Measurements from ENCODE around the gene PPFIBP2.

Gene PPFIBP2

DNA sequence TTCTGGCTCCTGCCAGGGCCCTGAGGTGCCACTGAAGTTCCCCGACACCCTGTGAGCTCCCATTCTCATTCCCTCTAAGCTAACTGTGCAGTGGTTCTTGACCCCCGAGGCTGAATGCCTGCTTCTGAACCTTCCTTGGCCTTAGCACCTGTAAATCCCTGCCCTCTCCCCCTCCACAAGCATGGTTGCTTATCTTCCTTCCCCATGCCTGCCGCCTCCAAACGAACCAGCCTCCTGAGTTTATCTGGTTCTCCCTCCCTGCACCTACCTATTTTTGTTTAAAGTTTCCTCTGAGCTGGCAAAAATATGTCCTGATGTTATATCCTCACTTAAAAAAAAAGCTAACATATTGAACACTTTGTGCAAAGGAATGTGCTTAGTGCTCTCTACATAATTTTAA lies 33.9 kb downstream of the PPFIBP2 start:
- TF ChIP-seq, protein P1, sequence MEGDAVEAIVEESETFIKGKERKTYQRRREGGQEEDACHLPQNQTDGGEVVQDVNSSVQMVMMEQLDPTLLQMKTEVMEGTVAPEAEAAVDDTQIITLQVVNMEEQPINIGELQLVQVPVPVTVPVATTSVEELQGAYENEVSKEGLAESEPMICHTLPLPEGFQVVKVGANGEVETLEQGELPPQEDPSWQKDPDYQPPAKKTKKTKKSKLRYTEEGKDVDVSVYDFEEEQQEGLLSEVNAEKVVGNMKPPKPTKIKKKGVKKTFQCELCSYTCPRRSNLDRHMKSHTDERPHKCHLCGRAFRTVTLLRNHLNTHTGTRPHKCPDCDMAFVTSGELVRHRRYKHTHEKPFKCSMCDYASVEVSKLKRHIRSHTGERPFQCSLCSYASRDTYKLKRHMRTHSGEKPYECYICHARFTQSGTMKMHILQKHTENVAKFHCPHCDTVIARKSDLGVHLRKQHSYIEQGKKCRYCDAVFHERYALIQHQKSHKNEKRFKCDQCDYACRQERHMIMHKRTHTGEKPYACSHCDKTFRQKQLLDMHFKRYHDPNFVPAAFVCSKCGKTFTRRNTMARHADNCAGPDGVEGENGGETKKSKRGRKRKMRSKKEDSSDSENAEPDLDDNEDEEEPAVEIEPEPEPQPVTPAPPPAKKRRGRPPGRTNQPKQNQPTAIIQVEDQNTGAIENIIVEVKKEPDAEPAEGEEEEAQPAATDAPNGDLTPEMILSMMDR (IDR thresholded peaks at IDR 0.05; ENCODE audit: insufficient read depth, low read depth, low read length, missing control alignments), result no peak
- DNase-seq (ENCODE audit: low read depth), result no peak
- H3K4me3 ChIP-seq (ENCODE audit: low read length), result no peak overlapping the region

DNA sequence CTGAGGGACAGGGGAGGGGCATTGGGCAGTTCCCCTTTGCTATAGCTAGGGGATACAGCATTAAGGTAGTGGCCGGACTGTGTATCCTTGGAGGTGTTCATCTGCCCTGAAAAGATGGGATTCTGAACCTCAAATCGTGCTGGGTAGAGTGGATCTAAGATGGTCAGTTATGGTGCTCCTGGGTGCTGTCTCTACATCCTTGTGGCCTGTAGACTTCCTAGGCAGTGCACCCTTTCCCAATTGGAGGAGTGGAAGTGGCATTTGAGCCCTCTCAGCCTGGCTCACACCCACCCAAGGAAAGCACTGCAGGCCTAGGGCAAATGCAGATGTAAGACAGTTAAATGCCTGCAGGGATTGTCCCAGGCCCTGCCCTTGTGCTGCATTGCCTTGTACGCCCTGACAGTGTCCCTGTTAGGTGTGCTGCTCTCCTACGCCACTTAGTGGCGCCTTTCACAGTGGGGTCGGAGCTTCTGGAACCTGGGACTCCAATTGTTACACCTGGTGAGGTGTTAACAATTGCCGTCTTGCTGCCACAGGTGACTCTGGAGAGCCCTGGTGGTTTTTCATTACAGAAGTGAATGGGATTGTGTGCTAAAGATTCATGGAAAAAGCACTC lies 35.0 kb downstream of the PPFIBP2 start:
- DNase-seq (ENCODE audit: low read depth), result peak; percentile 40
- TF ChIP-seq, protein P1 (IDR thresholded peaks at IDR 0.05; ENCODE audit: insufficient read depth, low read depth, low read length, missing control alignments), result peak; percentile 54
- H3K4me3 ChIP-seq (ENCODE audit: low read length), result no peak overlapping the region

DNA sequence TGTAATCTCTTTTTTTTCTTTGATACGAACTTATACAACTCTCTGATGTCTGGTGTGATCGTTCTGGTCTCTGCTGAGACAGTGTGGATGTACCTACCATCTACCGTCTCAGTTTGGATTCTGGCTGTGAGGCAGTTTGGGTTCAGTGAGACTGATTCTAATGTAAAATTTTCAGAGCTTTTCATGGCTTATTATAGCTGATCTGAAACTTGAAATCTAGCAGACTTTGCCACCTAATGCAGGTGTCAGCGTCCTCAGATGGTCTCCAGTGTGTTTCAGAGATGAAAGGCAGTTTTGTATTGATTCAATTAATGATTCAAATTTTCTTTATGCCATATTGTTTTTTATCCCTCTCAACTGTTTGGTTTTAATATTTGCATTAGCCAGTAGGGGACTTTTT lies 35.9 kb downstream of the PPFIBP2 start:
- no peak overlapping the region for H3K4me3 ChIP-seq (ENCODE audit: low read length)
- DNase-seq (ENCODE audit: low read depth), result no peak
- TF ChIP-seq, protein P1 (IDR thresholded peaks at IDR 0.05; ENCODE audit: insufficient read depth, low read depth, low read length, missing control alignments), result no peak

DNA sequence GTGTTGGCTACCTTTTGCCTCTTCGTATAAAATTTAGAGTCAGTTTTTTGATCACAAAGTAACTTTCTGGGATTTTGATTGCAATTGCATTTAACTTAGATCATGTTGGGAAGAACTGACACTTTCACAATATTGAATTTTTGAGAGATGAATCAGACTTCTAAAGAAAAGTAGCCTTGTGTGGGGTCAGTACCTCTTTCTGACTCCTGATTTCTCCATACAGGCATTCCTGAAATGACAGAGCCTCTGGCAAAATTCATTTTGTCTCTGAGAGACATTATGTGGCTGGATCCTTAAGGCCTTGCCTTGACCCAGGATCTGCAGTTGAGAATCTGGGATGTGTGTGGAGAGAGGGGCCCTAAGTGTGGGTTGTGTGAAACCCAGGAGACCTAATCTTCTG lies 37.8 kb downstream of the PPFIBP2 start:
- peak; percentile 37 for DNase-seq (ENCODE audit: low read depth)
- H3K4me3 ChIP-seq (ENCODE audit: low read length), result no peak overlapping the region
- TF ChIP-seq, protein P1 (IDR thresholded peaks at IDR 0.05; ENCODE audit: insufficient read depth, low read depth, low read length, missing control alignments), result no peak

DNA sequence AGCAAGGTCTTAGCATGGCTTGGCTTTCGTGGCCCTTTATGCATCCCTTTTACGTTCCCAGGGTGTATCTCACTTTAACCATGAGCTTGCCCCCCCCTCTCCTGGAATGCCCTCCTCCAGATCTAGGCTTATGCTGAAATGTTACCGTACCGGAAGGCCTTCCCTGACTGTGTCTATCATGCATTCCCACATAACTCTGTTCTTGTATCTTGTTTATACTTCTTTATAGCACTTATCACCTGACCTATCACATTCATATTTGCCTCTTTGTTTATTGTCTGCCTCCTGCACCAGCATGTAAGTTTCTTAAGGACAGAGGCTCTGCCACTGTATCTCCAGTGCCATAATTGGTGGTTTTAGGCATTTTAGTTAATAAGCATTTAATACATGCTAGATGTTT lies 38.9 kb downstream of the PPFIBP2 start:
- DNase-seq (ENCODE audit: low read depth), result no peak
- TF ChIP-seq, protein P1 (IDR thresholded peaks at IDR 0.05; ENCODE audit: insufficient read depth, low read depth, low read length, missing control alignments), result no peak
- H3K4me3 ChIP-seq (ENCODE audit: low read length), result no peak overlapping the region

DNA sequence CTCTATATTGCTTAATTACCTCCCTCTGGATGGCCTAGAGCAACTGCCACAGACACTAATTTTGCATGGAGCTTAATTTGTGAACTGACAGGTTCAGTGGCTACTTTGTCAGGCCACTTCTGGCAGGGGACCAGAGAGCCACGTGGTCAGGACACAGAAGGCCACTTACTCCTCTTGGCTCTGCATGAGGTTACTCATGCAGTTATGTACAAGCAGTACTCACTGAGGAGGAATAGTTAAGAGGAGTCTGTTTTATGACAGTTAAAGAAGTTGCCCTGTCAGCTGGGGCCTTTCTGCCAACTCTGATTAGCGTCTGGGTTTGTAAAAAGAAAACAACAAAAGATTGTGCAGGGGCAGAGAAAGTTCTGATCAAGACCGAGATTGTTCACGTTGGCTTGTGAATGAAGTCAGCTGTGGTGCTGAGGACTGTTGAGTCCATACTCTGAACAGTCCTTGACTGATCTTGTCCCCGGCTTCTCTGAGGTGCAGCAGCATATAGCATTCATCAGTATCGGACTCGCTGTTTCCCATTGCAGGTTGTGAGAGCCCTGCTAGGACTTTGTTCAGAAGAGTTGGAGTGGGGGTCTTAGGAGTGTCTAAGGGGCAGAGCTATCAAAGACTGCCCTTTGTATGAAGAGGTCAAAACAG lies 41.4 kb downstream of the PPFIBP2 start:
- no peak for DNase-seq (ENCODE audit: low read depth)
- TF ChIP-seq, protein P1 (IDR thresholded peaks at IDR 0.05; ENCODE audit: insufficient read depth, low read depth, low read length, missing control alignments), result no peak
- H3K4me3 ChIP-seq (ENCODE audit: low read length), result no peak overlapping the region

DNA sequence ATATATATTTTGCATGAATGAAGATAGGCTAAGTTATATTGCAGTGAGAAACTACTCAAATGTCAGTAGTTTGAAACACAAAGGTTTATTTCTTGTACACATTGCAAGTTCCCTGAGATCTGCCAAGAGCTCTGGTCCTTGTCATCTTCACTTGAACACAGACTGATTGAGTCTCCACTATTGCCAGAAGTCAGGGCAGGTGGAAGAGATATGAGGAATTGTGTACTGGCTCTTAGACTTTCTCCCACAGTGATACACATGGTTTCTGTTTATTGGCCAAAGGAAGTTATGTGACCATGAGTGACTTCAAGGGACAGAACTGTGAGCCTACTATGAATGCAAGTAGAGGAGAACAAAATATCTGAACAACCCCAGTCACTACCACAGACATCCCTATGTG lies 44.2 kb downstream of the PPFIBP2 start:
- no peak for DNase-seq (ENCODE audit: low read depth)
- H3K4me3 ChIP-seq (ENCODE audit: low read length), result no peak overlapping the region
- TF ChIP-seq, protein P1 (IDR thresholded peaks at IDR 0.05; ENCODE audit: insufficient read depth, low read depth, low read length, missing control alignments), result no peak
